IPS DF 6.9 (cell line): Measurements from ENCODE around the gene HPCAL1.
"Not testable (repeated sequence)": the region's sequence is repeated elsewhere in the genome, so short reads cannot be mapped to it uniquely, and the experiment has no call there.

Source experiments
- DNase-seq: peaks from one replicate; pipeline ENCODE4 v3.0.0-alpha.2; 2013; ENCODE audit warnings: low read depth, low spot score
- H3K27ac ChIP-seq: one replicate; pipeline ENCODE4 v1.5.1; 2013; ENCODE audit warnings: low read length, control low read depth
- H3K27me3 ChIP-seq: 2 replicates; pipeline ENCODE4 v1.6.1; 2013; ENCODE audit warnings: mild to moderate bottlenecking, low read length; ENCODE audit not compliant: control insufficient read depth, insufficient read depth
- H3K36me3 ChIP-seq: 2 replicates; pipeline ENCODE4 v1.6.1; 2013; ENCODE audit warnings: low read length; ENCODE audit not compliant: control insufficient read depth, insufficient read depth
- H3K4me1 ChIP-seq: 2 replicates; pipeline ENCODE4 v1.6.1; 2013; ENCODE audit warnings: low read length; ENCODE audit not compliant: control insufficient read depth, insufficient read depth
- H3K4me3 ChIP-seq: 2 replicates; pipeline ENCODE4 v1.5.1; 2013; ENCODE audit warnings: mild to moderate bottlenecking, low read length
- H3K9me3 ChIP-seq: 2 replicates; pipeline ENCODE4 v1.6.1; 2013; ENCODE audit warnings: low read length, inconsistent platforms; ENCODE audit not compliant: control insufficient read depth, insufficient read depth
- WGBS: extraction: QIAGEN DNeasy Blood & Tissue Kit; methylation state at CpG from one replicate; pipeline ENCODE4 v1.1.7; 2013; ENCODE audit warnings: mixed read lengths, missing lambda C conversion rate; ENCODE audit not compliant: insufficient read length, insufficient coverage; 5-methylcytosine and 5-hydroxymethylcytosine counted together

HPCAL1 gene

GRCh38 chr2:10453905-10454298, 151.2 kb downstream of the HPCAL1 start:
- no peak overlapping the region for H3K27ac ChIP-seq
- peaks cover 2% of the 10 kb centered on the region; the same call in 1 of the 2 replicates for H3K4me1 ChIP-seq
- H3K36me3 ChIP-seq = no peaks in the 10 kb centered on the region
- no peaks in the 10 kb centered on the region for H3K9me3 ChIP-seq
- DNase-seq = no peak
- H3K4me3 ChIP-seq = no peak overlapping the region
- WGBS = no CpG with 5 or more reads among the region's 9 CpGs
- H3K27me3 ChIP-seq = peaks cover 3% of the 10 kb centered on the region; the same call in 1 of the 2 replicates

DNA sequence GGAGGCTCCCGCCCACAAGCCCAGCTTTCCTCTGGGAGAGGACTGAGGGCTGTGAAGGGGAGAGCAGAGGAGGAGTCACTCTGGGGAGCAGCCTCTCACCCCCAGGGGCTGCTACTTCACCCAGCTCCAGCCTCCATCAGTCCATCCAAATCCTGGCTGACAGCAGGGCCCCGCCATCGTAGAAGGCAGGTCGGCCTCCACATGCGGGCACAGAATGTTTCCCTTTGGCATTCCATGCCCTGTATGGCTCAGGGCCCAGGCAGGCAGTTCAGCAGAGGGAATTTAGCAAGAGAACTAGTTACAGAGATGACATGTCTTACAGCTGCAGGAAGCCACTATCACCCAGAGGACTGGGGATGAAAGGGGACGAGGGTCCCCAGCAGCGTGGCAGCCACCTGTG, 151.8 kb downstream of the HPCAL1 start:
- Histone ChIP-seq H3K27ac (no peak overlapping the region), H3K36me3 (no peaks in the 10 kb centered on the region), H3K27me3 (no peaks in the 10 kb centered on the region), H3K4me3 (no peak overlapping the region), H3K4me1 (peaks cover 1% of the 10 kb centered on the region; the same call in 1 of the 2 replicates), H3K9me3 (no peaks in the 10 kb centered on the region)
- WGBS = no CpG with 5 or more reads among the region's 7 CpGs
- DNase-seq = no peak

DNA sequence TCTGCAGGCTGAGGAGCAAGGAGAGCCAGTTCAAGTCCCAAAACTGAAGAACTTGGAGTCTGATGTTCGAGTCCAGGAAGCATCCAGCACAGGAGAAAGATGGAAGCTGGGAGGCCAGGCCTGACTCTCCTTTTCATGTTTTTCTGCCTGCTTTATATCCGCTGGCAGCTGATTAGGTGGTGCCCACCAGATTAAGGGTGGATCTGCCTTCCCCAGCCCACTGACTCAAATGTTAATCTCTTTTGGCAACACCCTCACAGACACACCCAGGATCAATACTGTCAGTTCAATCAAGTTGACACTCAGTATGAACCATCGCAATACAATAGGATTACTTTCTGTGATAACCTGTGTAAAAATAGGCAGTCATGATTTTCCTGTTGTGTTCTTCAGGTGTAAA, 154.5 kb downstream of the HPCAL1 start:
- H3K4me1 ChIP-seq = not testable (repeated sequence)

GRCh38 chr2:10457846-10458598, 155.3 kb downstream of the HPCAL1 start:
- DNase-seq = no peak
- WGBS = no CpG with 5 or more reads among the region's 11 CpGs
- H3K27ac ChIP-seq = no peak overlapping the region

More for the DNA sequence above, 154.5 kb downstream of the HPCAL1 start:
- not testable (repeated sequence) for H3K36me3 ChIP-seq, H3K27me3 ChIP-seq, H3K9me3 ChIP-seq, H3K27ac ChIP-seq, DNase-seq, H3K4me3 ChIP-seq
- WGBS = no CpG with 5 or more reads among the region's 3 CpGs

GRCh38 chr2:10460366-10460796, 157.7 kb downstream of the HPCAL1 start:
- no CpG with 5 or more reads among the region's 17 CpGs for WGBS
- no peak for DNase-seq

More at GRCh38 chr2:10457846-10458598, 155.3 kb downstream of the HPCAL1 start:
- no peaks in the 10 kb centered on the region for H3K27me3 ChIP-seq
- H3K36me3 ChIP-seq = no peaks in the 10 kb centered on the region
- H3K4me3 ChIP-seq = no peak overlapping the region
- H3K9me3 ChIP-seq = no peaks in the 10 kb centered on the region
- no peaks in the 10 kb centered on the region for H3K4me1 ChIP-seq

DNA sequence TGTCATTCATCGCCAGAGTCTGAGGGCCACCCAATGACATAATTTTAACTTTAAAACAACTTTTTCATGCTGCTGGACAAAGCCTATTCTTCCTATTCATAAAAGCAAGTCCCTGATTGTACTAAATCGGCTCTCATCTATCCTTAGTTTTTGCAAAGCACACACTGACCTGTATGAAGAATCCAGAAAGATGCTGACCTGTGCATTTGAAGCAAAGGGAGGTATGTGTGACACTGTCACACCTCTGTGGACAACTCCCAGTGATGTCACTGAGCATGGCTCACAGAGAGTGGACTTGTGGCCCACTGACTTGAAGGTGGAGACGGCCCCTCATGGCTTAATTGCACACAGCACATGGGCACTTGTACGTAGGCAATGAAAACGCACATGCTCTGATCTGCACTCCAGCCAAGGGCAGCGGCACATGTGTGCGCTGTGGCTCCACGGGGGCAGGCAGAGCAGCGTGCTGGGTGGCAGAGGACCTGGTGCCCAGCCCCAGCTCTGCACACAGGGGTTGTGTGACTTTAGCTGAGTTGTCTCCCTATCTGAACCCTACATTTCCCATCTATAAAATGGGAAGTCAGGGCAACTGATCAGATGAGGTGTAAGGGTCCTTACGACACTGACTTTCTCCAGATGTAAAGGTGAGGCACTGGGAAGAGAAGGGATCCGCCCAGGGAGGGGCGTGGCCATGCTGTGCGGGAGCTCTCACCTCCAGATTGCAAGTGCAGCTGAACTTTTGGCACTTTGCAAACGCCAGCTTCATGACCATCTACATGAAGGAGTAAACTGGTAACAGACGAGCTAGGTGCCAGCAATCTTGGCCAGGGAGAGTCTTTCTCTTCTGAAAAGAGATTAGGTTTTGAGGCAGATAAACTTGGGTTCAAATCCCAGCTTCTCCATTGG, 159.7 kb downstream of the HPCAL1 start:
- H3K4me1 ChIP-seq = no peaks in the 10 kb centered on the region
- no peaks in the 10 kb centered on the region for H3K36me3 ChIP-seq
- no peaks in the 10 kb centered on the region for H3K9me3 ChIP-seq
- no peak for DNase-seq
- no CpG with 5 or more reads among the region's 15 CpGs for WGBS
- H3K27me3 ChIP-seq = no peaks in the 10 kb centered on the region
- H3K4me3 ChIP-seq = no peak overlapping the region
- H3K27ac ChIP-seq = no peak overlapping the region

More at GRCh38 chr2:10460366-10460796, 157.7 kb downstream of the HPCAL1 start:
- Histone ChIP-seq H3K4me1 (no peaks in the 10 kb centered on the region), H3K27me3 (no peaks in the 10 kb centered on the region), H3K36me3 (no peaks in the 10 kb centered on the region), H3K4me3 (no peak overlapping the region), H3K27ac (no peak overlapping the region), H3K9me3 (no peaks in the 10 kb centered on the region)

GRCh38 chr2:10465910-10466309, 163.2 kb downstream of the HPCAL1 start:
- Histone ChIP-seq H3K9me3 (no peaks in the 10 kb centered on the region), H3K27ac (no peak overlapping the region), H3K4me1 (no peaks in the 10 kb centered on the region), H3K36me3 (no peaks in the 10 kb centered on the region), H3K4me3 (no peak overlapping the region), H3K27me3 (no peaks in the 10 kb centered on the region)
- no peak for DNase-seq
- no CpG with 5 or more reads among the region's 5 CpGs for WGBS

- WGBS = no CpG with 5 or more reads among the region's 11 CpGs
- Histone ChIP-seq H3K36me3 (no peaks in the 10 kb centered on the region), H3K27ac (no peak overlapping the region), H3K9me3 (no peaks in the 10 kb centered on the region), H3K4me3 (no peak overlapping the region), H3K4me1 (no peaks in the 10 kb centered on the region), H3K27me3 (no peaks in the 10 kb centered on the region)
- DNase-seq = no peak
These were observed 164.1 kb downstream of the HPCAL1 start for GRCh38 chr2:10466801-10467200.

- no peak overlapping the region for H3K27ac ChIP-seq
- H3K4me1 ChIP-seq = no peaks in the 10 kb centered on the region
- no CpG with 5 or more reads among the region's 15 CpGs for WGBS
- no peaks in the 10 kb centered on the region for H3K27me3 ChIP-seq
- no peak for DNase-seq
- H3K36me3 ChIP-seq = no peaks in the 10 kb centered on the region
- H3K4me3 ChIP-seq = no peak overlapping the region
- H3K9me3 ChIP-seq = no peaks in the 10 kb centered on the region
These were observed 164.7 kb downstream of the HPCAL1 start for GRCh38 chr2:10467401-10467800.

DNA sequence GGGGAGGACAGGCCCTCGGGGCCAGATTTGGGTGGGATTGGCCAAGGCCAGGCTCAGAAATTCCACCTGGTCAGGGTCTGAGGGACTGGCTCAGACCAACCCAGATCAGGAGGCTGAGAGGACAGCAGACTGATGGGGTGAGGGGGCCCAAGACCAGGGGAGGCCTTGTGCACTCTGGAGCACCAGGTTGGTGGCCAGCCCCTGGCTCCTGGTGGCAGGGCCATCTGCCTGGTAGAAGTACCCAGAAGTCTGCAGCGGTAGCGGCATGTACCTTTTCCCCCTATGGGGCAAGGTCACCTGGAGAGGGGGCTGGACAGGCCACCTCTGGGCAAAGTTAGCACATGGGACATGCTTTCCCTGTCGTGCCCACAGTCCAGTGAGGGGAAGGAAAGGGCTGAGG, 166.6 kb downstream of the HPCAL1 start:
- Histone ChIP-seq H3K9me3 (no peaks in the 10 kb centered on the region), H3K27me3 (no peaks in the 10 kb centered on the region), H3K27ac (no peak overlapping the region), H3K4me3 (no peak overlapping the region), H3K36me3 (no peaks in the 10 kb centered on the region), H3K4me1 (no peaks in the 10 kb centered on the region)
- no peak for DNase-seq
- WGBS = no CpG with 5 or more reads among the region's 4 CpGs
